ENCODE data around the gene AP3B2.

- TF ChIP-seq, protein P1, sequence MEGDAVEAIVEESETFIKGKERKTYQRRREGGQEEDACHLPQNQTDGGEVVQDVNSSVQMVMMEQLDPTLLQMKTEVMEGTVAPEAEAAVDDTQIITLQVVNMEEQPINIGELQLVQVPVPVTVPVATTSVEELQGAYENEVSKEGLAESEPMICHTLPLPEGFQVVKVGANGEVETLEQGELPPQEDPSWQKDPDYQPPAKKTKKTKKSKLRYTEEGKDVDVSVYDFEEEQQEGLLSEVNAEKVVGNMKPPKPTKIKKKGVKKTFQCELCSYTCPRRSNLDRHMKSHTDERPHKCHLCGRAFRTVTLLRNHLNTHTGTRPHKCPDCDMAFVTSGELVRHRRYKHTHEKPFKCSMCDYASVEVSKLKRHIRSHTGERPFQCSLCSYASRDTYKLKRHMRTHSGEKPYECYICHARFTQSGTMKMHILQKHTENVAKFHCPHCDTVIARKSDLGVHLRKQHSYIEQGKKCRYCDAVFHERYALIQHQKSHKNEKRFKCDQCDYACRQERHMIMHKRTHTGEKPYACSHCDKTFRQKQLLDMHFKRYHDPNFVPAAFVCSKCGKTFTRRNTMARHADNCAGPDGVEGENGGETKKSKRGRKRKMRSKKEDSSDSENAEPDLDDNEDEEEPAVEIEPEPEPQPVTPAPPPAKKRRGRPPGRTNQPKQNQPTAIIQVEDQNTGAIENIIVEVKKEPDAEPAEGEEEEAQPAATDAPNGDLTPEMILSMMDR (IDR thresholded peaks at IDR 0.05), result no peak
- TF ChIP-seq ZFX (IDR thresholded peaks at IDR 0.05; ENCODE audit: borderline replicate concordance), result no peak
Observed at GRCh38 chr15:82710926-82711490, 1.3 kb upstream of the AP3B2 start.

All from 22Rv1 (cell line).